ENCODE results near the gene PSMB8.

PSMB8 gene

DNA sequence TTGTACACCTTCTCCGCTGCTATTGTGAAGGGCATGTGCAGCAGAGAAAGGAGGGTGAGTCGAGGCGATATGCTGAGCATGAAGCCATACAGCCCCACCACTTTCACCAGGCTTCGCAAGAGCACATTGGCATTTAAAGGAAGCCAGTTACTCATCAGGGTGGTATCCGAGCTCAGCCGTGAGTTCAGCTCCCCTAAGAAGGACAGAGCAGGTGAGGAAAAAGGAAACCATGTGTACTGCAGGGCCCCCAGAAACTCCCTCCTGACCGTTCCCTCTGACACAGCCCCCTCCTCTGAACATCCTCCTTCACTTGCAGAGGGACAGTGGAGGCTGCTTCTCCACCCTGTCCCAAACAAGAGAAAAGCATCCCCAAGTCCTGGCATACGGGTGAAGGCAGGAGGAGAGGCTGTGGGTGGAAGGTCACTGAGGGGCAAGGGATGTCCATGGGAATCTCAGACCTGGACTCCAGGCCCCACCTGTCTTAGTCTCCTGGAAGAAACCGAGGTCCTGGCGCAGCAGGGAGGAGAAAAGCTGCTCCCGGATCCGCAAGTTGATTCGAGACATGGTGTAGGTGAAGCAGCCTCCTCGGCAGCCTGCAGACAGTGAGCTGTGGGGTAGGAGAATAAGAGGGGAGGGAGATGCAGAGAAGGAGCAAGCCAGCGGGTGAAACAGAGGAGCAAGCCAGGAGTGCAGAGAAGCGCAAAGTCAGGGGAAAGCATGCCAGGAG, 8.5 kb downstream of the PSMB8 start:
- no peak overlapping the region for H3K4me3 ChIP-seq (replicated peaks; ENCODE audit: insufficient read depth, low read length)
- no peaks in the 10 kb centered on the region for H3K27me3 ChIP-seq (ENCODE audit: insufficient read depth, poor library complexity, severe bottlenecking)
- no peak overlapping the region for H3K27ac ChIP-seq (replicated peaks)
- DNase-seq (ENCODE audit: low read depth in 1 of 2, low spot score in 1 of 2): no peak
- TF ChIP-seq, protein P1, sequence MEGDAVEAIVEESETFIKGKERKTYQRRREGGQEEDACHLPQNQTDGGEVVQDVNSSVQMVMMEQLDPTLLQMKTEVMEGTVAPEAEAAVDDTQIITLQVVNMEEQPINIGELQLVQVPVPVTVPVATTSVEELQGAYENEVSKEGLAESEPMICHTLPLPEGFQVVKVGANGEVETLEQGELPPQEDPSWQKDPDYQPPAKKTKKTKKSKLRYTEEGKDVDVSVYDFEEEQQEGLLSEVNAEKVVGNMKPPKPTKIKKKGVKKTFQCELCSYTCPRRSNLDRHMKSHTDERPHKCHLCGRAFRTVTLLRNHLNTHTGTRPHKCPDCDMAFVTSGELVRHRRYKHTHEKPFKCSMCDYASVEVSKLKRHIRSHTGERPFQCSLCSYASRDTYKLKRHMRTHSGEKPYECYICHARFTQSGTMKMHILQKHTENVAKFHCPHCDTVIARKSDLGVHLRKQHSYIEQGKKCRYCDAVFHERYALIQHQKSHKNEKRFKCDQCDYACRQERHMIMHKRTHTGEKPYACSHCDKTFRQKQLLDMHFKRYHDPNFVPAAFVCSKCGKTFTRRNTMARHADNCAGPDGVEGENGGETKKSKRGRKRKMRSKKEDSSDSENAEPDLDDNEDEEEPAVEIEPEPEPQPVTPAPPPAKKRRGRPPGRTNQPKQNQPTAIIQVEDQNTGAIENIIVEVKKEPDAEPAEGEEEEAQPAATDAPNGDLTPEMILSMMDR (IDR thresholded peaks at IDR 0.05; ENCODE audit: insufficient read depth, low read length): no peak
- TF ChIP-seq SPI1 (IDR thresholded peaks at IDR 0.05; ENCODE audit: borderline replicate concordance, low read depth) (no peak), POLR2AphosphoS5 (IDR thresholded peaks at IDR 0.05; ENCODE audit: low read depth) (no peak), GABPA (IDR thresholded peaks at IDR 0.05; ENCODE audit: low read depth) (no peak)
- TF ChIP-seq, protein P2, sequence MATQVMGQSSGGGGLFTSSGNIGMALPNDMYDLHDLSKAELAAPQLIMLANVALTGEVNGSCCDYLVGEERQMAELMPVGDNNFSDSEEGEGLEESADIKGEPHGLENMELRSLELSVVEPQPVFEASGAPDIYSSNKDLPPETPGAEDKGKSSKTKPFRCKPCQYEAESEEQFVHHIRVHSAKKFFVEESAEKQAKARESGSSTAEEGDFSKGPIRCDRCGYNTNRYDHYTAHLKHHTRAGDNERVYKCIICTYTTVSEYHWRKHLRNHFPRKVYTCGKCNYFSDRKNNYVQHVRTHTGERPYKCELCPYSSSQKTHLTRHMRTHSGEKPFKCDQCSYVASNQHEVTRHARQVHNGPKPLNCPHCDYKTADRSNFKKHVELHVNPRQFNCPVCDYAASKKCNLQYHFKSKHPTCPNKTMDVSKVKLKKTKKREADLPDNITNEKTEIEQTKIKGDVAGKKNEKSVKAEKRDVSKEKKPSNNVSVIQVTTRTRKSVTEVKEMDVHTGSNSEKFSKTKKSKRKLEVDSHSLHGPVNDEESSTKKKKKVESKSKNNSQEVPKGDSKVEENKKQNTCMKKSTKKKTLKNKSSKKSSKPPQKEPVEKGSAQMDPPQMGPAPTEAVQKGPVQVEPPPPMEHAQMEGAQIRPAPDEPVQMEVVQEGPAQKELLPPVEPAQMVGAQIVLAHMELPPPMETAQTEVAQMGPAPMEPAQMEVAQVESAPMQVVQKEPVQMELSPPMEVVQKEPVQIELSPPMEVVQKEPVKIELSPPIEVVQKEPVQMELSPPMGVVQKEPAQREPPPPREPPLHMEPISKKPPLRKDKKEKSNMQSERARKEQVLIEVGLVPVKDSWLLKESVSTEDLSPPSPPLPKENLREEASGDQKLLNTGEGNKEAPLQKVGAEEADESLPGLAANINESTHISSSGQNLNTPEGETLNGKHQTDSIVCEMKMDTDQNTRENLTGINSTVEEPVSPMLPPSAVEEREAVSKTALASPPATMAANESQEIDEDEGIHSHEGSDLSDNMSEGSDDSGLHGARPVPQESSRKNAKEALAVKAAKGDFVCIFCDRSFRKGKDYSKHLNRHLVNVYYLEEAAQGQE (IDR thresholded peaks at IDR 0.05; ENCODE audit: insufficient replicate concordance, low read depth): no peak

DNA sequence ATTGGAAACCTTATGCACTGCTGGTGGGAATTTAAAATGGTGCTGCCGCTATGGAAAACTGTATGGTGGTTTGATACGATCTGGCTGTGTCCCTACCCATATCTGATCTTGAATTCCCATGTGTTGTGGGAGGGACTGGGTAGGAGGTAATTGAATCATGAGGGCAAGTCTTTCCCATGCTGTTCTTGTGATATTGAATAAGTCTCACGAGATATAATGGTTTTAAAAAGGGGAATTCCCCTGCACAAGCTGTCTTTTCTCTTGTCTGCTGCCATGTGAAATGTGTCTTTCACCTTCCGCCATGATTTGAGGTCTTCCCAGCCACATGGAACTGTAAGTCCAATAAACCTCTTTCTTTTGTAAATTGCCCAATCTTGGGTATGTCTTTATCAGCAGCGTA, 10.2 kb downstream of the PSMB8 start:
- no peak for DNase-seq (ENCODE audit: low read depth in 1 of 2, low spot score in 1 of 2)
- Histone ChIP-seq H3K27ac (replicated peaks) (no peak overlapping the region), H3K27me3 (ENCODE audit: insufficient read depth, poor library complexity, severe bottlenecking) (no peaks in the 10 kb centered on the region), H3K4me3 (replicated peaks; ENCODE audit: insufficient read depth, low read length) (no peak overlapping the region)
- TF ChIP-seq SPI1 (IDR thresholded peaks at IDR 0.05; ENCODE audit: borderline replicate concordance, low read depth) (no peak), GABPA (IDR thresholded peaks at IDR 0.05; ENCODE audit: low read depth) (no peak), POLR2AphosphoS5 (IDR thresholded peaks at IDR 0.05; ENCODE audit: low read depth) (no peak)
- TF ChIP-seq, protein P2 (IDR thresholded peaks at IDR 0.05; ENCODE audit: insufficient replicate concordance, low read depth): no peak
- TF ChIP-seq, protein P1 (IDR thresholded peaks at IDR 0.05; ENCODE audit: insufficient read depth, low read length): no peak

DNA sequence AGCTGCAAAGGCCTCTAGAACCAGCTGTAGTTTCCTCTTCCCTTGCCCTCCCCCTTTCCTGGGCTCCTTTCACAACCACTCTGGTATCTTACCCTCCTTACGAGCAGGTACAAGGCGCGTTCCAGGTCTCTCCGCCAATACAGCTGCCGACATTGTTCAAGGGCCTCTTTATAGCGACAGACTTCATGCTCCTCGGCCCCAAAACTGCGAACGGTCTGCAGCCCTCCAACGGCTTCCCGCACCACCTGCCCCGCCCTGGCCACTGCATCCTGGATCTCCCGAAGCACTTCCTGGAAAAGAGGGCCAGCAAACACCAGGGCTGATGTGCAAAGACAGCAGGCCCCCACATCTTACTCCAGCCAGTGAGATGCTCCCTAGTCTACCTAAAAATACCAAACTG, 11.3 kb downstream of the PSMB8 start:
- DNase-seq (ENCODE audit: low read depth in 1 of 2, low spot score in 1 of 2): no peak
- Histone ChIP-seq H3K27ac (replicated peaks) (no peak overlapping the region), H3K27me3 (ENCODE audit: insufficient read depth, poor library complexity, severe bottlenecking) (no peaks in the 10 kb centered on the region), H3K4me3 (replicated peaks; ENCODE audit: insufficient read depth, low read length) (no peak overlapping the region)
- TF ChIP-seq GABPA (IDR thresholded peaks at IDR 0.05; ENCODE audit: low read depth): no peak
- TF ChIP-seq POLR2AphosphoS5 (IDR thresholded peaks at IDR 0.05; ENCODE audit: low read depth): no peak
- no peak for TF ChIP-seq SPI1 (IDR thresholded peaks at IDR 0.05; ENCODE audit: borderline replicate concordance, low read depth)
- TF ChIP-seq, protein P2 (IDR thresholded peaks at IDR 0.05; ENCODE audit: insufficient replicate concordance, low read depth): no peak
- TF ChIP-seq, protein P1 (IDR thresholded peaks at IDR 0.05; ENCODE audit: insufficient read depth, low read length): no peak

Data from HL-60 (cell line).